NCI-H226 (cell line): ENCODE measurements around the gene CACFD1.

Experiments
- DNase-seq: peaks from one replicate; pipeline ENCODE4 v3.0.0-alpha.2; 2015

The CACFD1 gene

DNA sequence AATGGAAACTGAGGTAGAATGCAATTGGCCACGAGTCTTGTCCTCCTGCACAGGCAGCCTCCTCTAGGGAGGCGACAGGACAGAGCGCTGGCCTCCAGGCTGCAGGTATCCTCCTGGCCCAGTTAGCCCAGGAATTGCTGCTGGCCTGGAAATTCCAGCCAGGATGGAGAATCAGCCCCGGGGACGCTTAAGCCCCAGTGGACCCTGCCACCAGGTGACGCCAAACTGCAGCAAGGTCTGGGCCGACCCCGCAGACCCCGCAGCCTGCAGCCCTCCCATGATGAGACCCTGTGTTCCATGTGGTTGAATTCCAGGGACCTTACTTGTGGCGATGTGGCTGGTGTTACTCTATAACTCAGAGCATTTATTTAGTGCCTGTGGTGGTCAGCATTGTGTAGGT lies 7.3 kb downstream of the CACFD1 start:
- no peak for DNase-seq

DNA sequence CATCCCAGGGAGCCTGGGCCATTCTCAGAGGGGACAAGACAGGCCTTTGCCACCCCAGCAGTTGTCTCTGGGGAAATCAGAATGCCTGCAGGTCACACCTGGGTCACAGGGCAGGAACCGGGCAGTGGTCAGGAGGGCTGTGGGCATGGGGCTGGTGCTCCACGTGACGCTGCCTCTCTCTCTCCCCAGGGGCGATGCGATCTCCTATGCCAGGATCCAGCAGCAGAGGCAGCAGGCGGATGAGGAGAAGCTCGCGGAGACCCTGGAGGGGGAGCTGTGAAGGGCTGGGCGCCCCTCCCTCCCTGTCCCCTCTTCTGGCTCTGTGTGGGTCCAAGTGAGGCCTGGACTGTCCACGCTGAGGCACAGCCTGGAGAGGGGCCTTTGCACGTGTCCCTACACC lies 8.6 kb downstream of the CACFD1 start:
- no peak for DNase-seq

GRCh38 chr9:133468777-133469421 lies 9.1 kb downstream of the CACFD1 start:
- no peak for DNase-seq

- no peak for DNase-seq
Observed at GRCh38 chr9:133470427-133470924, 10.7 kb downstream of the CACFD1 start.

GRCh38 chr9:133470988-133471387 lies 11.2 kb downstream of the CACFD1 start:
- no peak for DNase-seq

DNA sequence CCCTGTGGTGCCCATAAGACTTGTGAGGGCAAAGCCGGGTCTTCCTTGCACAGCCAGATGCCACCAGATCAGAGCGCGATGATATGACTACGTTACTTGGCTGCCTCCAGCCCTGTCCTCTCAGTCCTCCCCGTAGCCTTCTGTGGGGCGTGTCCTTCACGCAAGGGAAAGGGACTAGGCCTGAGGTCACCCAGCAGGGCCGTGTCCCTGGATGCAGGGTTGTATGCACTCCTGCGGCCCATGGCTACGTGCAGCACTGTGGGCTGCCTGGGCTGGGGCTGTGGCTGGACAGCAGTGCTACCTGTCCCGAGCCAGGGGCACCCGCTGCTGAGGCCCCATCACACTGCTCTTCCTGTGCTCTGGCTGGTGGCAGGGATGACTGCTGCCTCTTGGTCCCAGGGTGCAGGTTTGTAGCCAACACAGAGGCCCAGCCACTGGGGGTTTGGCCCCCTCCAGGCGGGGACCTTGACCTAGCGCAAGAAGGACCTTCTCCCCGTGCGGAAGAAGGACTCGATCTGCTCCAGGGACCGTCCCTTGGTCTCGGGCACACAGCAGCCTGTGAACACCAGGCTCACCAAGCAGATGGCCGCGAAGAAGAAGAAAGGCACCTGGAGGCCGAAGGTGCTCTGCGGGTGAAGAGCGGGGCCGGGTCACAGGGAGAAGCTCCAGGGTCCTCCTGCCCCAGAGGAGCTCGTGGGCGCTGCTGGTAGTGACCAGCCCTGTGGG lies 11.9 kb downstream of the CACFD1 start:
- DNase-seq = no peak

GRCh38 chr9:133472277-133472645 lies 12.5 kb downstream of the CACFD1 start:
- no peak for DNase-seq

GRCh38 chr9:133472753-133473378 lies 13.1 kb downstream of the CACFD1 start:
- no peak for DNase-seq

DNA sequence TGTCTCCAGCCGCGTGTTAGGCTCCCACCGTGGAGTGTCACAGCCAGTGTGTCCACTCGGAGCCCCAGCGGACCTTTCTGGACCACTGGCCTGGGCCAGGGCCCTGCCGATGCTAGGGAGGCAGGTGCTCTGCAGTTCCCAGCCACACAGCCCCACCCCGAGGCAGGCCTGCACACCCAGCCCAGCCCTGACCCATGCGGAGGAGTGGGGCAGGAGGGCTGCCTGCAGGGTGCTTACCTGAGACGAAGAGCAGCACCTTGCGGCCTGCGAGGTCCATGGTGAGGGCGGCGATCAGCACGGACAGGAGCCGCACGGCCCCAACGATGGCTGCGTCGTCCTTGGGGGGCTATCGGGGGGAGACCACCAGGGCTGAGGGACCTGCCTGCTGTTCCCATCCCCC lies 14.0 kb downstream of the CACFD1 start:
- no peak for DNase-seq

GRCh38 chr9:133474215-133474614 lies 14.4 kb downstream of the CACFD1 start:
- DNase-seq = no peak

- no peak for DNase-seq
Observed at GRCh38 chr9:133474853-133475252, 15.1 kb downstream of the CACFD1 start.

- DNase-seq = no peak
Observed at GRCh38 chr9:133475292-133476012, 15.7 kb downstream of the CACFD1 start.

- DNase-seq = peak; percentile 84
Observed at GRCh38 chr9:133476036-133476931, 16.5 kb downstream of the CACFD1 start.

DNA sequence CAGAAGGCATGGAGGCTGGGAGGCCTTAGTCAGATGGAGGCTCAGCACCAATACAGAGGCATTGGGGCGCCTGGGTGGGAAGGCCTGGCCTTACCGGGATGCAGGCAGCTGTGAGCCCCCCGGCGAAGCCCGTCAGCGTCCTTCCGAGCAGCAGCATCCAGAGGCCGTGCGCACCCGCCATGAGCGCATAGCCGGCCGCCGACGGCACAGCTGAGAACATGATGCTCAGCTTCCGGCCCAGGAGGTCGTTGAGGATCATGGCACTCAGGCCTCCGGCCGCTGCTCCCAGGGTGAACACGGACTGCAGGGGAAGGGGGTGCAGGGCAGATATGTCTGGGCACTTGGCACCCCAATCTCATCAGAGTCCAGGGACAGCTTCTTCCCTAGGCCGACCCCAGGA lies 17.2 kb downstream of the CACFD1 start:
- DNase-seq = no peak

GRCh38 chr9:133477461-133477860 lies 17.7 kb downstream of the CACFD1 start:
- DNase-seq = no peak

DNA sequence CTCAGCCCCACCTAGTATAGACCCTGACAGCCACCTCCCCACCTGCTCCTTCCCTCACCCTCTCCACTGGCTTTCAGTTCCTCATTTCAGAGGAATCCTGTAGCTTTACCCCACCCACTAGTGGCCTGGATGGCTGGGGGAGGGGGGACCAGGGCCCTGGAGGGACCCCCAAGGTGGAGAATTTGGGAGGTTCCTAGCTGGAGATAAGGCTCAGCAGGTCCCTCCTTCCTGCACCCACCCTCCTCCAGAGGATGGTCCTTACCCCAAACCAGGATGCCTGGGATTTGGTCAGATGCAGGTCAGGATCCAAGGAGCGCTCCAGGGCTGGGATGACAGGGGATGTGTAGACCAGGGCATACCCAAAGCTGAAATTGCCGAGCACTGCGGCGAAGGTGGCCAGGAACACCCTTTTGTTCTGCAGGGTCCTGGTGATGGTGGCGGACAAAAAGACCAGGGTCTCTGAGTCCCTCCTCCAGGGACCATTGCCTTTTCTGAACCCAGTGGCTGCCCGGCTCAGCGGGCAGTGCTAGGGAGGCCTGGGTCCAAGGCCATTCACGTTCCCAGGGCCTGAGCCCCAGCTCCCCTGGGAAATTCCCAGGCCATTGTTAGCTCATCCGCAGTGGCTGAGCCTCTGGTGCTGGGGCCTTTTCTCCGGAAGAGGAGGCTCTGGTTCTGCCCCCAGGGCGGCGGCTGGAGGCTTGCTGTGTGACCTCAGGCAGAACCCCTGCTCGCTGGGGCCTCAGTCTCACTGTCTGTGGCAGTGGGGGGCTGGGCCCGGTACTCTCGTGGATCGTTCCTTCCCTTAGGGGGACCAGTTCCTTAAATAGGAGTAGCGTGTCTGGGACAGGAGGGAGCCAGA lies 18.4 kb downstream of the CACFD1 start:
- peak; percentile 60 for DNase-seq

GRCh38 chr9:133478851-133479711 lies 19.3 kb downstream of the CACFD1 start, which contains the start of gene SLC2A6:
TSS of gene SLC2A6 (minus strand) at chr9:133479099. CDS start at chr9:133479059, 40 bp downstream.
- peak; percentile 93 for DNase-seq

DNA sequence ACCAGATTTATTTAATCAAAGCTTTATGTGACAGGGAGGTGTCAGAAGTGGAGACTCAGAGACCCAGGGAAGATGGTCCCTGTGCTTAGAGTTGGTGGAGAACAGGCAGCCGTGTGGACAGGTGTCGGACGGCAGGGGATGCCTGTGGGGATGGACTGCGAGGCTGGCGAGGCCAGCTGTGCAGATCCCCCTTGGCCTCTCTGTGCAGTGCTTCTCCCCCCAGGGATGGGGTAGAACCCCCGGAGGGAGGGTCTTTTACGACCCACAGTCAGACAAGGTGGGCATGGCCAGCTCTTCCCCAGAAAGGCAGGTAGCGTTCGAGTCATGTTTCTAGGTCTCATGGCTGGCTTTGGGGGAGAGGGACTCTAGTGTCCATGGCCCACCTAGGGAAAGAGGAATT lies 23.8 kb downstream of the CACFD1 start:
- no peak for DNase-seq

DNA sequence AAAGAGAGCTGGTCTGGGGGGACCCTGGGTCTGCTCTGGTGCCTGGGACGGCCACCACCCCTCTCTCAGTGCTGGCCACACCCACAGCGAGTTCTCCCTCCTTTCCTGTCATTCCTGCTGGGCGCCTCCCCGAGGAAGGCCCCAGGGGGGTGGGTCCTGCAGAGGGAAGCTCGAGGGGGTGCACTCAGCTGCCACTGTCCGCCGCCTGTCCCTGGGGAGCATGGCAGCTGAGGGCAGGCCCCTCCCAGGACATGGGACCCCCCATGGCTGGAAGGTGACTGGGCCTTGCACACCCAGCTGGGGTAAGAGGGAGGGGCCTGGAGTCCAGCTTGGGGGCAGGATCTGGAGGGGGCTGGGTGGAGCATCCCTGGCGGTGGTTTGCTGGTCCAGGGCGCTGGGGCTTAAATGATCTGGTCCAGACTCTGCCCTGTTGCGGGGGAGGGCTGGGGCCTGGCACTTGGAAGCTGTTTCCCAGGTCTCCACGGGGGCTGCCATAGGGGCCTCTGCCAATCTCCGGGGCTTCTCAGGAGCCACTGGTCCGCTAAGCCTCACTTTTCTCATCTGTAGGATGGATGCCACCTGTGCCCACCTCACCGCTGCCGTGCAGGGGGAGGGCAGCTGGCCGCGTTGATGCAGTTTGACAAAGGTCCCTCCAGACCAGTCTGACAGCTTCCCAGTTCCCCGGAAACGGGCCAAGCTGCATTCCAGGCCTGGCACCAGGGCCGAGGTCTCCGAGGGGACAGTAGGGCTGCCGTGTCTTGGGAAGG lies 25.1 kb downstream of the CACFD1 start:
- no peak for DNase-seq
